A375 (cell line): ENCODE measurements around the gene STOML2. TPM values are rescaled to one million over a fixed set of nuclear protein-coding genes. Genes with fewer than 3 reads are reported as not detected.

Source experiments
- total RNA-seq: library from RNA; depleted of rRNA; stranded (reverse); fragments of >200 nt; shearing (Covaris generic); gene quantifications from 2 replicates; pipeline ENCODE4 v1.2.3, GENCODE V29; 2014; rRNA removed

STOML2 gene
- 310 and 334 TPM in 2 replicates for total RNA-seq

GRCh38 chr9:35102769-35103659 is at the start of gene STOML2:
TSS of gene STOML2 (minus strand) at chr9:35103131. CDS start at chr9:35103094, 37 bp downstream.

GRCh38 chr9:35115680-35116538 is 13.0 kb upstream of the STOML2 start, which contains the start of gene ATOSB:
TSS of gene ATOSB (minus strand) at chr9:35115862. CDS start at chr9:35108274, 7,588 bp downstream.

GRCh38 chr9:35096035-35096849 is 6.7 kb downstream of the STOML2 start, which contains the start of gene PIGO:
TSS of gene PIGO (minus strand) at chr9:35096591. CDS start at chr9:35095565, 1,026 bp downstream.

GRCh38 chr9:35079426-35080341 is 23.2 kb downstream of the STOML2 start, which contains the start of gene FANCG:
TSS of gene FANCG (minus strand) at chr9:35079942. CDS start at chr9:35079524, 418 bp downstream.

GRCh38 chr9:35072461-35073278 is 30.3 kb downstream of the STOML2 start, which contains the start of gene VCP:
TSS of gene VCP (minus strand) at chr9:35072625. CDS start at chr9:35072353, 272 bp downstream.

Other genes starting within 250 kb of the STOML2 start
- gene PHF24, start 144.8 kb downstream of the STOML2 start, total RNA-seq, result not detected in 2 replicates
- 3.5 and 6.3 TPM in 2 replicates for gene DNAJB5, start 113.4 kb downstream of the STOML2 start, total RNA-seq
- 230 and 251 TPM in 2 replicates for gene VCP, start 30.5 kb downstream of the STOML2 start, total RNA-seq
- 47.9 and 62.3 TPM in 2 replicates for gene FANCG, start 23.2 kb downstream of the STOML2 start, total RNA-seq
- gene PIGO, start 6.5 kb downstream of the STOML2 start, total RNA-seq, result 40.4 and 45.0 TPM in 2 replicates
- 20.9 and 22.9 TPM in 2 replicates for gene ATOSB, start 12.7 kb upstream of the STOML2 start, total RNA-seq
- gene UNC13B, start 58.9 kb upstream of the STOML2 start, total RNA-seq, result 9.1 and 10.4 TPM in 2 replicates